Gastroesophageal sphincter (tissue), 4 donors: ENCODE results near the gene C12orf42. TPM values are rescaled to one million over a fixed set of nuclear protein-coding genes. Genes with fewer than 3 reads are reported as not detected.

Source experiments
- ATAC-seq: fragments of 150-250 bp; one replicate; pipeline ENCODE4 v1.9.1; 2016; ENCODE audit warnings: mild to moderate bottlenecking, moderate library complexity
- H3K27ac ChIP-seq, 4 donors: fragments of 200-600 bp; sonication (generic) in 3 of 4; 1 replicate in 3 of 4; 2 replicates in 1 of 4; pipeline ENCODE4 v1.5.1; 2016 to 2019
- H3K27me3 ChIP-seq: fragments of 200-600 bp; sonication (generic); one replicate; pipeline ENCODE4 v1.5.1; 2019
- H3K36me3 ChIP-seq, 2 donors: fragments of 200-600 bp; sonication (generic); one replicate each; pipeline ENCODE4 v1.5.1; 2019; ENCODE audit warnings: control low read depth in 1 of 2
- H3K4me1 ChIP-seq, 3 donors: fragments of 200-600 bp; sonication (generic); 1 replicate in 2 of 3; 2 replicates in 1 of 3; pipeline ENCODE4 v1.5.1; 2016 to 2019; ENCODE audit warnings: control low read depth in 2 of 3
- H3K4me3 ChIP-seq, 2 donors: fragments of 200-600 bp; sonication (generic); one replicate each; pipeline ENCODE4 v1.5.1; 2019; ENCODE audit warnings: mild to moderate bottlenecking in 1 of 2, moderate library complexity in 1 of 2
- H3K9me3 ChIP-seq, 3 donors: fragments of 200-600 bp; sonication (generic); one replicate each; pipeline ENCODE4 v1.5.1; 2017 to 2019; ENCODE audit warnings: control low read depth in 2 of 3
- CTCF ChIP-seq, 4 experiments: fragments of 200-600 bp in 2 of 4; fragments of 450-650 bp in 2 of 4; sonication (generic) in 1 of 4; IDR thresholded peaks; one replicate each; pipeline ENCODE4 v1.5.1; 2017 to 2019; ENCODE audit warnings: antibody characterized with exemption in 4 of 4, mild to moderate bottlenecking in 2 of 4, moderate library complexity in 2 of 4
- EP300 ChIP-seq: sonication (generic); formaldehyde crosslinking; IDR thresholded peaks from one replicate; pipeline ENCODE4 v1.6.1; 2017; ENCODE audit warnings: antibody characterized with exemption, mild to moderate bottlenecking
- POLR2A ChIP-seq, 2 donors: fragments of 450-650 bp; IDR thresholded peaks; one replicate each; pipeline ENCODE4 v1.6.1; 2017; ENCODE audit warnings: antibody characterized with exemption in 2 of 2, mild to moderate bottlenecking in 2 of 2, moderate library complexity in 1 of 2
- POLR2AphosphoS5 ChIP-seq: sonication (generic); formaldehyde crosslinking; IDR thresholded peaks from one replicate; pipeline ENCODE4 v1.6.1; 2017; ENCODE audit warnings: antibody characterized with exemption
- WGBS, 2 donors: methylation state at CpG; one replicate each; pipeline ENCODE4 v1.1.5; 2018; ENCODE audit warnings: low coverage in 1 of 2; 5-methylcytosine and 5-hydroxymethylcytosine counted together
- total RNA-seq, 4 donors: library from RNA; depleted of rRNA; stranded (reverse); fragments of >200 nt; gene quantifications; one replicate each; pipeline ENCODE4 v1.1.0, GENCODE V29; 2016

The C12orf42 gene
- total RNA-seq, 4 donors from 2014 or later, result not detected

- H3K9me3 ChIP-seq, result no peaks in the 10 kb centered on the region
- no peak overlapping the region for H3K4me3 ChIP-seq
- ATAC-seq, result no peak
- H3K27me3 ChIP-seq, result no peaks in the 10 kb centered on the region
- TF ChIP-seq POLR2AphosphoS5 (no peak), POLR2A (IDR thresholded peaks at IDR 0.05) (no peak), CTCF (IDR thresholded peaks at IDR 0.05) (no peak), EP300 (no peak)
- 77 to 79% methylated on average over 3 of the region's 3 CpGs for WGBS, 2 donors
- H3K27ac ChIP-seq, result no peak overlapping the region
- no peaks in the 10 kb centered on the region for H3K36me3 ChIP-seq
- H3K4me1 ChIP-seq, result no peaks in the 10 kb centered on the region
Observed at GRCh38 chr12:103462675-103463074, 33.1 kb downstream of the C12orf42 start.

GRCh38 chr12:103457471-103457870, 38.3 kb downstream of the C12orf42 start:
- no peak overlapping the region for H3K4me3 ChIP-seq
- H3K27ac ChIP-seq, result no peak overlapping the region
- 54 to 60% methylated on average over 2 of the region's 2 CpGs for WGBS, 2 donors
- H3K27me3 ChIP-seq, result no peaks in the 10 kb centered on the region
- ATAC-seq, result no peak
- no peaks in the 10 kb centered on the region for H3K4me1 ChIP-seq
- no peaks in the 10 kb centered on the region for H3K36me3 ChIP-seq
- TF ChIP-seq CTCF (IDR thresholded peaks at IDR 0.05) (no peak), POLR2A (IDR thresholded peaks at IDR 0.05) (no peak), POLR2AphosphoS5 (no peak), EP300 (no peak)
- H3K9me3 ChIP-seq, result no peaks in the 10 kb centered on the region

GRCh38 chr12:103456006-103456405, 39.8 kb downstream of the C12orf42 start:
- WGBS, 2 donors, result 67% methylated on average over 2 of the region's 2 CpGs; no CpG with 5 or more reads in 1 of the 2 donors
- no peak for TF ChIP-seq CTCF (IDR thresholded peaks at IDR 0.05)
- TF ChIP-seq POLR2AphosphoS5, result no peak

GRCh38 chr12:103455020-103455763, 40.6 kb downstream of the C12orf42 start:
- no peak for ATAC-seq
- Histone ChIP-seq H3K27me3 (no peaks in the 10 kb centered on the region), H3K4me1 (no peaks in the 10 kb centered on the region), H3K36me3 (no peaks in the 10 kb centered on the region), H3K27ac (no peak overlapping the region), H3K4me3 (no peak overlapping the region), H3K9me3 (peaks cover 0 to 6% (median 0%) of the 10 kb centered on the region in 3 donors)
- TF ChIP-seq CTCF (IDR thresholded peaks at IDR 0.05), result no peak
- no peak for TF ChIP-seq POLR2AphosphoS5
- TF ChIP-seq POLR2A (IDR thresholded peaks at IDR 0.05), result no peak
- TF ChIP-seq EP300, result no peak
- WGBS, 2 donors, result 54 to 60% methylated on average over 3 of the region's 3 CpGs

More at GRCh38 chr12:103456006-103456405, 39.8 kb downstream of the C12orf42 start:
- no peaks in the 10 kb centered on the region for H3K36me3 ChIP-seq
- ATAC-seq, result no peak
- peaks cover 0 to 6% (median 0%) of the 10 kb centered on the region in 3 donors for H3K9me3 ChIP-seq
- H3K4me3 ChIP-seq, result no peak overlapping the region
- H3K27ac ChIP-seq, result no peak overlapping the region
- no peaks in the 10 kb centered on the region for H3K27me3 ChIP-seq
- H3K4me1 ChIP-seq, result no peaks in the 10 kb centered on the region

- H3K4me3 ChIP-seq, result no peak overlapping the region
- WGBS, 2 donors, result 19 to 37% methylated on average over 4 of the region's 4 CpGs
- no peaks in the 10 kb centered on the region for H3K36me3 ChIP-seq
- no peak overlapping the region for H3K27ac ChIP-seq
- TF ChIP-seq CTCF (IDR thresholded peaks at IDR 0.05) (no peak), EP300 (no peak), POLR2A (IDR thresholded peaks at IDR 0.05) (no peak), POLR2AphosphoS5 (no peak)
- H3K9me3 ChIP-seq, result no peaks in the 10 kb centered on the region
- H3K27me3 ChIP-seq, result no peaks in the 10 kb centered on the region
- ATAC-seq, result no peak
- no peaks in the 10 kb centered on the region for H3K4me1 ChIP-seq
Observed at GRCh38 chr12:103444983-103445382, 50.8 kb downstream of the C12orf42 start.
